ENCODE measurements around the gene DLX2.

DNA sequence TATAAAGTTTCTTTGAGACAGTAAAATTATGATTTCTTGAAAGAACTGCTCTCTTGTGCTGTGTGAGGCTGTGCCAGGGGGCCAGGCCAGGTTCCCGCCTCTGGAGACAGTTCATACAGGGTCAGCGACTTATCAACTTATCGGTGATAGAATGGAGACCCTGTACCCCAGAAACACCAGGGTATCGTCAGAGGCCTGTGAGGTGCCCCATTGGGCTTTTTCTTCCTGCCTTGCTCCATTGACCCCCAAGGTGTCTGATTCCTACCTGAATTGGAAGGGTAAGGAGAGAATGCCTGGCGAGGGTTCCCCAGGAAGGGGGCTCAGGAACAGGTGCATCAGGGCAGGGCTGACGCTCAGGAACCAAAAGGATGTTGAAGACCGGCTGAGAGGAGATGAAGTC, 13.1 kb downstream of the DLX2 start:
- TF ChIP-seq, protein P1, sequence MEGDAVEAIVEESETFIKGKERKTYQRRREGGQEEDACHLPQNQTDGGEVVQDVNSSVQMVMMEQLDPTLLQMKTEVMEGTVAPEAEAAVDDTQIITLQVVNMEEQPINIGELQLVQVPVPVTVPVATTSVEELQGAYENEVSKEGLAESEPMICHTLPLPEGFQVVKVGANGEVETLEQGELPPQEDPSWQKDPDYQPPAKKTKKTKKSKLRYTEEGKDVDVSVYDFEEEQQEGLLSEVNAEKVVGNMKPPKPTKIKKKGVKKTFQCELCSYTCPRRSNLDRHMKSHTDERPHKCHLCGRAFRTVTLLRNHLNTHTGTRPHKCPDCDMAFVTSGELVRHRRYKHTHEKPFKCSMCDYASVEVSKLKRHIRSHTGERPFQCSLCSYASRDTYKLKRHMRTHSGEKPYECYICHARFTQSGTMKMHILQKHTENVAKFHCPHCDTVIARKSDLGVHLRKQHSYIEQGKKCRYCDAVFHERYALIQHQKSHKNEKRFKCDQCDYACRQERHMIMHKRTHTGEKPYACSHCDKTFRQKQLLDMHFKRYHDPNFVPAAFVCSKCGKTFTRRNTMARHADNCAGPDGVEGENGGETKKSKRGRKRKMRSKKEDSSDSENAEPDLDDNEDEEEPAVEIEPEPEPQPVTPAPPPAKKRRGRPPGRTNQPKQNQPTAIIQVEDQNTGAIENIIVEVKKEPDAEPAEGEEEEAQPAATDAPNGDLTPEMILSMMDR (conservative IDR thresholded peaks at IDR 0.05; ENCODE audit: low read length) = no peak
- no peak for TF ChIP-seq EZH2phosphoT487 (IDR thresholded peaks at IDR 0.05; ENCODE audit: borderline replicate concordance)

Measured in Loucy (cell line).